ENCODE data around the gene GRM3.

Gene GRM3

GRCh38 chr7:86653919-86654659, 10.4 kb downstream of the GRM3 start:
- Histone ChIP-seq H3K27me3 (replicated peaks; ENCODE audit: control insufficient read depth, insufficient read depth, low read length) (no peaks in the 10 kb centered on the region), H3K4me1 (ENCODE audit: control insufficient read depth, insufficient read depth, low read length) (peaks cover 10% of the 10 kb centered on the region), H3K36me3 (ENCODE audit: control insufficient read depth, insufficient read depth, low read length, severe bottlenecking) (no peaks in the 10 kb centered on the region), H3K9ac (ENCODE audit: low read length) (peak overlapping the region; percentile 51), H3K9me3 (ENCODE audit: control insufficient read depth, low read length) (no peaks in the 10 kb centered on the region), H3K4me3 (ENCODE audit: low read length) (peak overlapping the region; percentile 72)
- no peak for DNase-seq (ENCODE audit: low read depth)

GRCh38 chr7:86657948-86658347, 14.2 kb downstream of the GRM3 start:
- Histone ChIP-seq H3K9me3 (ENCODE audit: control insufficient read depth, low read length) (no peaks in the 10 kb centered on the region), H3K9ac (ENCODE audit: low read length) (no peak overlapping the region), H3K4me1 (ENCODE audit: control insufficient read depth, insufficient read depth, low read length) (peaks cover 10% of the 10 kb centered on the region), H3K27me3 (replicated peaks; ENCODE audit: control insufficient read depth, insufficient read depth, low read length) (no peaks in the 10 kb centered on the region), H3K4me3 (ENCODE audit: low read length) (no peak overlapping the region), H3K36me3 (ENCODE audit: control insufficient read depth, insufficient read depth, low read length, severe bottlenecking) (no peaks in the 10 kb centered on the region)
- no peak for DNase-seq (ENCODE audit: low read depth)

GRCh38 chr7:86660950-86661462, 17.3 kb downstream of the GRM3 start:
- Histone ChIP-seq H3K4me1 (ENCODE audit: control insufficient read depth, insufficient read depth, low read length) (no peaks in the 10 kb centered on the region), H3K9me3 (ENCODE audit: control insufficient read depth, low read length) (no peaks in the 10 kb centered on the region), H3K4me3 (ENCODE audit: low read length) (no peak overlapping the region), H3K9ac (ENCODE audit: low read length) (no peak overlapping the region), H3K27me3 (replicated peaks; ENCODE audit: control insufficient read depth, insufficient read depth, low read length) (no peaks in the 10 kb centered on the region), H3K36me3 (ENCODE audit: control insufficient read depth, insufficient read depth, low read length, severe bottlenecking) (no peaks in the 10 kb centered on the region)
- no peak for DNase-seq (ENCODE audit: low read depth)

GRCh38 chr7:86664486-86664885, 20.8 kb downstream of the GRM3 start:
- Histone ChIP-seq H3K4me3 (ENCODE audit: low read length) (no peak overlapping the region), H3K9ac (ENCODE audit: low read length) (no peak overlapping the region), H3K4me1 (ENCODE audit: control insufficient read depth, insufficient read depth, low read length) (no peaks in the 10 kb centered on the region), H3K36me3 (ENCODE audit: control insufficient read depth, insufficient read depth, low read length, severe bottlenecking) (no peaks in the 10 kb centered on the region), H3K27me3 (replicated peaks; ENCODE audit: control insufficient read depth, insufficient read depth, low read length) (no peaks in the 10 kb centered on the region), H3K9me3 (ENCODE audit: control insufficient read depth, low read length) (no peaks in the 10 kb centered on the region)
- no peak for DNase-seq (ENCODE audit: low read depth)

- no peak overlapping the region for H3K9ac ChIP-seq (ENCODE audit: low read length)
- H3K4me1 ChIP-seq (ENCODE audit: control insufficient read depth, insufficient read depth, low read length), result no peaks in the 10 kb centered on the region
- no peaks in the 10 kb centered on the region for H3K9me3 ChIP-seq (ENCODE audit: control insufficient read depth, low read length)
- no peaks in the 10 kb centered on the region for H3K27me3 ChIP-seq (replicated peaks; ENCODE audit: control insufficient read depth, insufficient read depth, low read length)
- DNase-seq (ENCODE audit: low read depth), result no peak
- no peak overlapping the region for H3K4me3 ChIP-seq (ENCODE audit: low read length)
- no peaks in the 10 kb centered on the region for H3K36me3 ChIP-seq (ENCODE audit: control insufficient read depth, insufficient read depth, low read length, severe bottlenecking)
These were observed 21.3 kb downstream of the GRM3 start for GRCh38 chr7:86664991-86665390.

GRCh38 chr7:86665669-86666068, 22.0 kb downstream of the GRM3 start:
- Histone ChIP-seq H3K4me3 (ENCODE audit: low read length) (no peak overlapping the region), H3K27me3 (replicated peaks; ENCODE audit: control insufficient read depth, insufficient read depth, low read length) (no peaks in the 10 kb centered on the region)

GRCh38 chr7:86667732-86668131, 24.0 kb downstream of the GRM3 start:
- no peaks in the 10 kb centered on the region for H3K27me3 ChIP-seq (replicated peaks; ENCODE audit: control insufficient read depth, insufficient read depth, low read length)
- DNase-seq (ENCODE audit: low read depth), result no peak

More at GRCh38 chr7:86665669-86666068, 22.0 kb downstream of the GRM3 start:
- no peak for DNase-seq (ENCODE audit: low read depth)
- no peak overlapping the region for H3K9ac ChIP-seq (ENCODE audit: low read length)
- H3K9me3 ChIP-seq (ENCODE audit: control insufficient read depth, low read length), result no peaks in the 10 kb centered on the region
- H3K4me1 ChIP-seq (ENCODE audit: control insufficient read depth, insufficient read depth, low read length), result no peaks in the 10 kb centered on the region
- H3K36me3 ChIP-seq (ENCODE audit: control insufficient read depth, insufficient read depth, low read length, severe bottlenecking), result no peaks in the 10 kb centered on the region

GRCh38 chr7:86668315-86668714, 24.6 kb downstream of the GRM3 start:
- no peaks in the 10 kb centered on the region for H3K27me3 ChIP-seq (replicated peaks; ENCODE audit: control insufficient read depth, insufficient read depth, low read length)

More at GRCh38 chr7:86667732-86668131, 24.0 kb downstream of the GRM3 start:
- Histone ChIP-seq H3K4me3 (ENCODE audit: low read length) (no peak overlapping the region), H3K4me1 (ENCODE audit: control insufficient read depth, insufficient read depth, low read length) (no peaks in the 10 kb centered on the region), H3K36me3 (ENCODE audit: control insufficient read depth, insufficient read depth, low read length, severe bottlenecking) (no peaks in the 10 kb centered on the region), H3K9ac (ENCODE audit: low read length) (no peak overlapping the region), H3K9me3 (ENCODE audit: control insufficient read depth, low read length) (no peaks in the 10 kb centered on the region)

GRCh38 chr7:86687831-86688230, 44.1 kb downstream of the GRM3 start:
- Histone ChIP-seq H3K4me1 (ENCODE audit: control insufficient read depth, insufficient read depth, low read length) (no peaks in the 10 kb centered on the region), H3K9ac (ENCODE audit: low read length) (no peak overlapping the region), H3K9me3 (ENCODE audit: control insufficient read depth, low read length) (no peaks in the 10 kb centered on the region), H3K27me3 (replicated peaks; ENCODE audit: control insufficient read depth, insufficient read depth, low read length) (no peaks in the 10 kb centered on the region), H3K36me3 (ENCODE audit: control insufficient read depth, insufficient read depth, low read length, severe bottlenecking) (no peaks in the 10 kb centered on the region), H3K4me3 (ENCODE audit: low read length) (no peak overlapping the region)
- DNase-seq (ENCODE audit: low read depth), result no peak

More at GRCh38 chr7:86668315-86668714, 24.6 kb downstream of the GRM3 start:
- no peak for DNase-seq (ENCODE audit: low read depth)
- no peaks in the 10 kb centered on the region for H3K4me1 ChIP-seq (ENCODE audit: control insufficient read depth, insufficient read depth, low read length)
- no peaks in the 10 kb centered on the region for H3K36me3 ChIP-seq (ENCODE audit: control insufficient read depth, insufficient read depth, low read length, severe bottlenecking)
- H3K4me3 ChIP-seq (ENCODE audit: low read length), result no peak overlapping the region
- H3K9me3 ChIP-seq (ENCODE audit: control insufficient read depth, low read length), result no peaks in the 10 kb centered on the region
- no peak overlapping the region for H3K9ac ChIP-seq (ENCODE audit: low read length)

GRCh38 chr7:86689363-86689762, 45.7 kb downstream of the GRM3 start:
- Histone ChIP-seq H3K27me3 (replicated peaks; ENCODE audit: control insufficient read depth, insufficient read depth, low read length) (no peaks in the 10 kb centered on the region), H3K4me3 (ENCODE audit: low read length) (no peak overlapping the region), H3K4me1 (ENCODE audit: control insufficient read depth, insufficient read depth, low read length) (no peaks in the 10 kb centered on the region), H3K36me3 (ENCODE audit: control insufficient read depth, insufficient read depth, low read length, severe bottlenecking) (no peaks in the 10 kb centered on the region), H3K9ac (ENCODE audit: low read length) (no peak overlapping the region), H3K9me3 (ENCODE audit: control insufficient read depth, low read length) (no peaks in the 10 kb centered on the region)
- DNase-seq (ENCODE audit: low read depth), result no peak

- Histone ChIP-seq H3K9me3 (ENCODE audit: control insufficient read depth, low read length) (no peaks in the 10 kb centered on the region), H3K4me1 (ENCODE audit: control insufficient read depth, insufficient read depth, low read length) (no peaks in the 10 kb centered on the region), H3K9ac (ENCODE audit: low read length) (no peak overlapping the region), H3K4me3 (ENCODE audit: low read length) (no peak overlapping the region), H3K36me3 (ENCODE audit: control insufficient read depth, insufficient read depth, low read length, severe bottlenecking) (no peaks in the 10 kb centered on the region), H3K27me3 (replicated peaks; ENCODE audit: control insufficient read depth, insufficient read depth, low read length) (peaks cover 3% of the 10 kb centered on the region)
- DNase-seq (ENCODE audit: low read depth), result no peak
These were observed 49.0 kb downstream of the GRM3 start for GRCh38 chr7:86692755-86693154.

GRCh38 chr7:86706406-86706805, 62.7 kb downstream of the GRM3 start:
- H3K9me3 ChIP-seq (ENCODE audit: control insufficient read depth, low read length), result no peaks in the 10 kb centered on the region
- no peaks in the 10 kb centered on the region for H3K36me3 ChIP-seq (ENCODE audit: control insufficient read depth, insufficient read depth, low read length, severe bottlenecking)
- no peak for DNase-seq (ENCODE audit: low read depth)
- H3K4me1 ChIP-seq (ENCODE audit: control insufficient read depth, insufficient read depth, low read length), result no peaks in the 10 kb centered on the region
- H3K4me3 ChIP-seq (ENCODE audit: low read length), result no peak overlapping the region
- H3K9ac ChIP-seq (ENCODE audit: low read length), result no peak overlapping the region
- H3K27me3 ChIP-seq (replicated peaks; ENCODE audit: control insufficient read depth, insufficient read depth, low read length), result no peaks in the 10 kb centered on the region
